NCI-H2227 treated with DMSO at 0.1 percent for 48 hours (cell line): ENCODE results near the gene PIP5KL1.

ENCODE experiments used
- DNase-seq: peaks from one replicate; lab custom pipeline; 2025; lab: John Stamatoyannopoulos, UW

The PIP5KL1 gene

GRCh38 chr9:127949827-127950512, 19.4 kb upstream of the PIP5KL1 start:
- DNase-seq = no peak

GRCh38 chr9:127947841-127948710, 17.5 kb upstream of the PIP5KL1 start:
- DNase-seq = no peak

DNA sequence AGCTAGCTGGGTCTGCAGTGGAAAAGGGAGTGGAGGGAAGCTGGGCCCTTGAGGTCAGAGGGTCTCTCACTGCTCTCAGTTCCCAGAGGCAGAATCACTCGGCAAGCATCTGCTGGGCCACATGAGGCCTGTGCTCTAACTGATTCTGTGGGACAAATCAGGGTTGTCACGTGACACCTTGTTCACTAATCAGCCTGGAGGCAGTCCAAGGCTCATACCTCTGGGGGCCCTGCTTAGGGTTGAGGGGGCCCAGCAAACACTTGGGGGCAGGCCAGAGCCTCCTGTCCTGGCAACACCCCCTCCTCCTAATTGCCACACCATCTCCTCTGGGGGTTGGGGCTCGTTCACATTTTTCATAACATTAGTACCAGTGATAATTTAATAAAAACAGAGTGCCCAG, 16.2 kb upstream of the PIP5KL1 start:
- no peak for DNase-seq

- DNase-seq = no peak
These were observed 15.4 kb upstream of the PIP5KL1 start for GRCh38 chr9:127945942-127946341.

- DNase-seq = no peak
These were observed 14.8 kb upstream of the PIP5KL1 start for GRCh38 chr9:127945338-127945737.

GRCh38 chr9:127944586-127945218, 14.1 kb upstream of the PIP5KL1 start:
- no peak for DNase-seq

GRCh38 chr9:127943731-127944144, 13.2 kb upstream of the PIP5KL1 start:
- peak; percentile 21 for DNase-seq

GRCh38 chr9:127943011-127943662, 12.6 kb upstream of the PIP5KL1 start:
- no peak for DNase-seq

GRCh38 chr9:127942216-127943010, 11.8 kb upstream of the PIP5KL1 start:
- peak; percentile 30 for DNase-seq

- DNase-seq = no peak
These were observed 11.3 kb upstream of the PIP5KL1 start for GRCh38 chr9:127941961-127942215.

GRCh38 chr9:127941062-127941960, 10.7 kb upstream of the PIP5KL1 start:
- DNase-seq = peak; percentile 10

GRCh38 chr9:127940593-127940992, 10.0 kb upstream of the PIP5KL1 start:
- DNase-seq = no peak

DNA sequence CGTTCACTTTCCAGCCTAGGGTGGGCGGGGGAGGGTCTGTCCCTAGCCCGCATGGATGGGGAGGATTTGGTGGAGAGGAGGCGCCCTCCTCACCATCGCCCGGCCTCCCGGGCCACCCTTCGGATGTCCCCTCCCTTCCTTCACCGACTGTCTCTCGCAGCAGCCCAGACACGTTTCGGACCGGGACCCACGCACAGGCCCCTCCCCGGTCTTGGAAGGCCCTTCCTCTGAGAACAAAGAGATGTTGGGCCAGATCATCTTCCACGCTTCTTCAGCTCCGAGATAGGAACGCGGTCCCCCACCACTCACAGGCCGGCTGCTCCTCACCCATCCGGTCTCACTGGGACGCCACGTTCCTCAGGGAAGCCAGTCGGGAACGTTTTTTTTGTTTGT, 7.7 kb upstream of the PIP5KL1 start:
- no peak for DNase-seq

DNA sequence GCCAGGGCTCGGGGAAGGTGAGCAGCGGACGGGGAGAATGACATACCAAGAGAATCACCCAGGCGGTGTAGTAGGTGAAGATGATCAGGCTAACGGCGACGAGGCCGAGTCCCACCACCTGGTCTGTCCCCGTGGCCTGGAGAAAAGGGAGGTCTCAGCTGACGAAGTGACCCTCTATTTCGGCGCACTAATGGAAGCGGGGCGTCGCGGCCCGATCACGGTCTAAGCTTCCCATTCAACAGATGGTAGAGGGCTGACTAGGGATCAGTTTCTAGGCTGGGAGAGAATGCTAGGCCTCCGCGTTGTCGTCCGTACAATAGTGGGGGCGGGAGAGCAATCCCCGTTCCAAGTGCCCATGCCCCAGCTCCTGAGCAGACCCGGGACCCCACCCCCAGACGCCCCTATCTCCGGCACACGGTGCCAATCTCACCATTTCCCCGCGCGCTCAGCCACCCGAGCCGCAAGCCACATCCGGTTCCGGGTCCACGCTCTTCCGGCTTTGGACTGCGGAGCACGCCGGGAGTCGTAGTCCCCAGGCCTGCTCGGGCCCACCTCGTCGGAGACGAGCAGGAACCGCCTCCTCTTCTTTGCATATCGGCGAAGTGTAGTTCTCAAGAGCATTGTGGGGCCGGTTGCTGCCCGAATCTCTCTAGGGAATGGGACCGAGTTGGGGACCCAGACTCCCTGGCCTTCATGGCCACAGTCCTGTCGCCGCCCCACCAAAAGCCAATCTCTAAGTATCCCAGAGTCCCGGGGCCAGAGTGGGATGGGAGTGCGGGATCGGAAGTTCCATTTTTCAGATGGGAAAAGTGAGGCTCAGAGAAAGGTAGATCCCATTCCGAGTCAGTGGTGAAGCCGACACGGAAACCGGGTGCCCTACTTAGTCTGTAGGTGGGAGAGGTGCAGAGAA, 7.1 kb upstream of the PIP5KL1 start, which contains the start of gene DPM2:
DPM2 (minus strand) TSS at position 467 of the 910 bp plus-strand sequence; CDS start at position 433, 34 bp downstream.
- DNase-seq = peak; percentile 69

DNA sequence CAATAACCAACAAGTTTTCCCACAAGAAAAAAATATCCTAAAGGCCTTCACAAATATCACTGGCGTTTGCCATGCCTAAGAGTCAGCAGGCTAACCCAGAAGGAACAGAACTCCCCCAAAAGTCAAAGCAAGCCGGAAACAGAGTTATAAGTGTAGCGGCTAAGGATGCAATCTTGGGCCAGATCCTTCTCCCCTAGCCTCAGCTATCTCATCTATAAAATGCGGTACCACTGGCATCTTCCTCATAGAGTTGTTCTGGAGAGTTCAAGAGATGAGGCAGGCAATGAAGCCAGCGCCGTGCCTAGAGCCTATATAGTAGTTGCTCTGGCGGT, 6.4 kb upstream of the PIP5KL1 start:
- DNase-seq = no peak

- DNase-seq = no peak
These were observed 5.8 kb upstream of the PIP5KL1 start for GRCh38 chr9:127936347-127936852.

DNA sequence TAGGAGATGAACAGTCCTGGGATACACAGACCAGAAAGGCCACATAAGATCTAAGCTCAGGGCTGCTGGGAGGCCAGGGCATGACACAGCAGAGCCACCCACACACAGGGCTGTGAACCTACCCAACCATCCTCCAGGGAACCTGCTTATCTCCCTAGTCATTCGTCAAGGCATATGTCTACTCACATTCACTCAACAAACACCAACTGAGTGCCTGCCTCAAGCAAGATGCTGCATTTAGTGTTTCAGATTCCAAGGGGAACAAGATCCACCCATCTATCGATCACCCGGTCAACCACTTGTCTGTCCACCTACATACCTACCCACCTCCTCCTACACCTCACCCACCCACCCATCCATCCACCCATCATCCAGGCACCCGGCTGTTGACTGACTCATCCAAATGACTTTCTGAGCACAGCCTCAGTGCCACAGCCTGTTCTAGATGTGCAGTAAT, 5.2 kb upstream of the PIP5KL1 start:
- DNase-seq = no peak

GRCh38 chr9:127934986-127935385, 4.4 kb upstream of the PIP5KL1 start:
- no peak for DNase-seq

GRCh38 chr9:127934248-127934647, 3.7 kb upstream of the PIP5KL1 start:
- DNase-seq = no peak
